SK-N-MC (cell line): ENCODE data around the gene RAP2B.

ENCODE experiments used
- EZH2 ChIP-seq: fragments of 200-600 bp; sonication (generic); IDR thresholded peaks from one replicate; pipeline ENCODE4 v1.6.1; 2017; ENCODE audit warnings: antibody characterized with exemption
- POLR2AphosphoS5 ChIP-seq: IDR thresholded peaks from 2 replicates; pipeline ENCODE4 v1.6.1; 2012; ENCODE audit warnings: mild to moderate bottlenecking, low read depth, low read length, borderline replicate concordance

DNA sequence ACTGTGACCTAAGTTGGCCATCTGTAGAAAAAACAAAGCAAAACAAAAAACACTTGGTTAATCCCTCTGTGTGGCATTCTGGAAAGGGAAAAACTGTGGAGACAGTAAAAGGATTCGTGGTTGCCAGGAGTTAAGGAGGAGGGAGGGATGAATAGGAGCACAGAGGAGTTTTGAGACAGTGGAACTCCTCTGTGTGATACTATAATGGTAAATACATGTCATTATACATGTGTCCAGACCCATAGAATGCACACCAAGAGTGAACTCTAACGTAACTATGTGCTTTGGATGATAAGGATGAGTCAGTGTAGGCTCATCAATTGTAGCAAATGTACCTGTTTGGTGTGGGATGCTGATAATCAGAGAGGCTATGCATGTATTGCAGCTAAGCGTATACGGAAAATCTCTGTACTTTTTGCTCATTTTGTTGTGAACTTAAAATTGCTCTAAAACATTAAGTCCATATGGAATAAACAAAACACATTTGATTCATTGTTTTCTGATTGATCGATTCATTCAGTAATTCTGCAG is 33.4 kb downstream of the RAP2B start:
- TF ChIP-seq POLR2AphosphoS5 (no peak), EZH2 (no peak)
